ENCODE measurements around the gene FAM47B. TPM values are rescaled to one million over a fixed set of nuclear protein-coding genes. Genes with fewer than 3 reads are reported as not detected.

Gene FAM47B
- total and polyA plus RNA-seq, 2 of the 4 experiments (the other 2 are of a cell fraction) = not detected

DNA sequence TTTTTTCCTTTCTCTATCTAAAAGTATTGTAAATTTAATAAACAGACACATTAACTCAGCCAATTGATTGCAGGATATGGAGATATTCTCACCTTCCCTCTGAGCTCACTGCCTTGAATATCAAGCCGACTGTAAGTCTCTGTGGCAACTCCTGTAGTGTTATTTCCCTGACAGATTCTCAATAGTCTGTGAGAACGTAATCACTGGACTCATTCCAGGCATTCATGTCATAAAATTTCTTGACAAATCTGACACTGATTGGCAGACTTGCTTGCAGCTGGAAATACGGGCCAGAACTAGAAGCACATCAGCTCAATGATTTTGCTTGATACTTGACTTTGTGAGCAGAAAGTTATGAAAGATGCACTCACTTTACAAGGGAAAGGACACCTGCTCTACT is 29.6 kb downstream of the FAM47B start:
- Histone ChIP-seq H3K9ac (ENCODE audit: low read depth, low read length) (no peak overlapping the region), H3K4me1 (ENCODE audit: control insufficient read depth, insufficient read depth, low read length) (no peaks in the 10 kb centered on the region), H3K23ac (ENCODE audit: low read depth, low read length) (no peak overlapping the region), H2AK9ac (replicated peaks; ENCODE audit: low read depth, low read length, poor library complexity) (no peak overlapping the region), H3K4me3 (ENCODE audit: insufficient read depth, low read depth, low read length) (no peak overlapping the region), H3K14ac (replicated peaks; ENCODE audit: low read depth, low read length) (no peak overlapping the region), H3K27me3 (ENCODE audit: control insufficient read depth, insufficient read depth, low read length) (no peaks in the 10 kb centered on the region; the same call in 1 of the 2 replicates), H3K36me3 (ENCODE audit: control insufficient read depth, insufficient read depth, low read length) (no peaks in the 10 kb centered on the region), H3K56ac (ENCODE audit: extremely low read depth, insufficient read depth, low read length) (no peak overlapping the region), H2AK5ac (ENCODE audit: low read depth, low read length) (no peak overlapping the region), H3K18ac (ENCODE audit: low read depth, low read length) (no peak overlapping the region), H4K5ac (ENCODE audit: low read depth, low read length) (no peak overlapping the region), H2BK20ac (ENCODE audit: low read depth, low read length) (no peak overlapping the region), H4K91ac (ENCODE audit: insufficient read depth, low read depth, low read length) (no peak overlapping the region), H3K4me2 (ENCODE audit: low read depth, low read length) (no peak overlapping the region), H4K20me1 (ENCODE audit: insufficient read depth, low read length) (no peaks in the 10 kb centered on the region), H2AFZ (replicated peaks; ENCODE audit: low read length, poor library complexity) (no peak overlapping the region), H2BK5ac (ENCODE audit: low read depth, low read length, poor library complexity, severe bottlenecking) (no peak overlapping the region), H3K79me1 (ENCODE audit: low read depth in 1 of 2, low read length in 2 of 2) (no peaks in the 10 kb centered on the region), H2BK120ac (ENCODE audit: low read depth, low read length) (no peak overlapping the region), H3K27ac (ENCODE audit: insufficient read depth, low read length) (no peak overlapping the region), H3K9me1 (ENCODE audit: insufficient read depth, low read length) (no peaks in the 10 kb centered on the region), H3K4ac (ENCODE audit: low read depth, low read length) (no peak overlapping the region), H4K8ac (ENCODE audit: low read depth in 2 of 2, low read length in 2 of 2) (no peak overlapping the region), H2BK15ac (ENCODE audit: low read depth, low read length) (no peak overlapping the region), H3K9me3 (ENCODE audit: control insufficient read depth, insufficient read depth, low read length) (no peaks in the 10 kb centered on the region)
- ATAC-seq (ENCODE audit: low read depth) (no peak), DNase-seq (no peak)
- TF ChIP-seq, protein P1, sequence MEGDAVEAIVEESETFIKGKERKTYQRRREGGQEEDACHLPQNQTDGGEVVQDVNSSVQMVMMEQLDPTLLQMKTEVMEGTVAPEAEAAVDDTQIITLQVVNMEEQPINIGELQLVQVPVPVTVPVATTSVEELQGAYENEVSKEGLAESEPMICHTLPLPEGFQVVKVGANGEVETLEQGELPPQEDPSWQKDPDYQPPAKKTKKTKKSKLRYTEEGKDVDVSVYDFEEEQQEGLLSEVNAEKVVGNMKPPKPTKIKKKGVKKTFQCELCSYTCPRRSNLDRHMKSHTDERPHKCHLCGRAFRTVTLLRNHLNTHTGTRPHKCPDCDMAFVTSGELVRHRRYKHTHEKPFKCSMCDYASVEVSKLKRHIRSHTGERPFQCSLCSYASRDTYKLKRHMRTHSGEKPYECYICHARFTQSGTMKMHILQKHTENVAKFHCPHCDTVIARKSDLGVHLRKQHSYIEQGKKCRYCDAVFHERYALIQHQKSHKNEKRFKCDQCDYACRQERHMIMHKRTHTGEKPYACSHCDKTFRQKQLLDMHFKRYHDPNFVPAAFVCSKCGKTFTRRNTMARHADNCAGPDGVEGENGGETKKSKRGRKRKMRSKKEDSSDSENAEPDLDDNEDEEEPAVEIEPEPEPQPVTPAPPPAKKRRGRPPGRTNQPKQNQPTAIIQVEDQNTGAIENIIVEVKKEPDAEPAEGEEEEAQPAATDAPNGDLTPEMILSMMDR (conservative IDR thresholded peaks at IDR 0.05; ENCODE audit: low read depth, low read length) = no peak
- TF ChIP-seq, protein P2, sequence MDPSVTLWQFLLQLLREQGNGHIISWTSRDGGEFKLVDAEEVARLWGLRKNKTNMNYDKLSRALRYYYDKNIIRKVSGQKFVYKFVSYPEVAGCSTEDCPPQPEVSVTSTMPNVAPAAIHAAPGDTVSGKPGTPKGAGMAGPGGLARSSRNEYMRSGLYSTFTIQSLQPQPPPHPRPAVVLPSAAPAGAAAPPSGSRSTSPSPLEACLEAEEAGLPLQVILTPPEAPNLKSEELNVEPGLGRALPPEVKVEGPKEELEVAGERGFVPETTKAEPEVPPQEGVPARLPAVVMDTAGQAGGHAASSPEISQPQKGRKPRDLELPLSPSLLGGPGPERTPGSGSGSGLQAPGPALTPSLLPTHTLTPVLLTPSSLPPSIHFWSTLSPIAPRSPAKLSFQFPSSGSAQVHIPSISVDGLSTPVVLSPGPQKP (IDR thresholded peaks at IDR 0.05; ENCODE audit: borderline replicate concordance, low read depth, low read length) = no peak
- TF ChIP-seq CHD1 (IDR thresholded peaks at IDR 0.05; ENCODE audit: low read depth, low read length) (no peak), MXI1 (IDR thresholded peaks at IDR 0.05; ENCODE audit: borderline replicate concordance, low read depth, low read length) (no peak), RCOR1 (IDR thresholded peaks at IDR 0.05; ENCODE audit: insufficient replicate concordance, low read length) (no peak), CEBPB (IDR thresholded peaks at IDR 0.05; ENCODE audit: low read depth, low read length) (no peak), NFE2L2 (IDR thresholded peaks at IDR 0.05; ENCODE audit: low read depth, low read length) (no peak), RAD21 (IDR thresholded peaks at IDR 0.05; ENCODE audit: low read length) (no peak), POLR2A (IDR thresholded peaks at IDR 0.05; ENCODE audit: low read depth, low read length) (no peak), MAFK (IDR thresholded peaks at IDR 0.05; ENCODE audit: low read depth, low read length) (no peak), BHLHE40 (IDR thresholded peaks at IDR 0.05; ENCODE audit: low read depth, low read length) (no peak)
- TF ChIP-seq, protein P3, sequence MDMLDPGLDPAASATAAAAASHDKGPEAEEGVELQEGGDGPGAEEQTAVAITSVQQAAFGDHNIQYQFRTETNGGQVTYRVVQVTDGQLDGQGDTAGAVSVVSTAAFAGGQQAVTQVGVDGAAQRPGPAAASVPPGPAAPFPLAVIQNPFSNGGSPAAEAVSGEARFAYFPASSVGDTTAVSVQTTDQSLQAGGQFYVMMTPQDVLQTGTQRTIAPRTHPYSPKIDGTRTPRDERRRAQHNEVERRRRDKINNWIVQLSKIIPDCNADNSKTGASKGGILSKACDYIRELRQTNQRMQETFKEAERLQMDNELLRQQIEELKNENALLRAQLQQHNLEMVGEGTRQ (IDR thresholded peaks at IDR 0.05; ENCODE audit: low read depth, low read length) = no peak
- in situ Hi-C loops (cut with MboI; ENCODE audit: low sequenced_read_pairs) (no loop called here), dilution Hi-C loops (cut with HindIII; ENCODE audit: low sequenced_read_pairs, unreplicated experiment) (no loop called here), intact Hi-C loops (cut with micrococcal nuclease) (no loop called here)
- BruUV-seq (replicated peaks) = no TSS peak
- CTCF ChIA-PET = no interaction called here
- POLR2A ChIA-PET (ENCODE audit: unreplicated experiment) = no interaction called here
- no CpG with 5 or more reads among the region's 3 CpGs for WGBS, 2 experiments (ENCODE audit: extremely low coverage in 2 of 2, insufficient read length in 1 of 2)

All from IMR-90 (cell line).